Spleen (tissue), 7 donors: Measurements from ENCODE around the gene NMT2.

ENCODE experiments used
- POLR2A ChIP-seq, 3 donors: fragments of 450-650 bp; IDR thresholded peaks; one replicate each; pipeline ENCODE4 v1.5.1; 2017; ENCODE audit warnings: antibody characterized with exemption in 3 of 3, mild to moderate bottlenecking in 1 of 3
- TF ChIP-seq, protein P1 (sequence below), 11 experiments: fragments of 200-600 bp in 7 of 11; fragments of 450-650 bp in 4 of 11; sonication (generic) in 4 of 11; IDR thresholded peaks in 8 of 11; conservative IDR thresholded peaks in 3 of 11; 1 replicate in 7 of 11; 2 replicates in 4 of 11; pipeline versions ENCODE4 v1.4.0 to v1.8.0; 2016 to 2021; ENCODE audit warnings: antibody characterized with exemption in 11 of 11, inconsistent platforms in 4 of 11, mild to moderate bottlenecking in 1 of 11
- donor health status: DM: no; HTN: no; CAD: no; lungs with moderate emphysema.
- donor health status: DM: no; HTN: no; CAD: no.
- donor health status: DM: no; HTN: no; CAD: no.

DNA sequence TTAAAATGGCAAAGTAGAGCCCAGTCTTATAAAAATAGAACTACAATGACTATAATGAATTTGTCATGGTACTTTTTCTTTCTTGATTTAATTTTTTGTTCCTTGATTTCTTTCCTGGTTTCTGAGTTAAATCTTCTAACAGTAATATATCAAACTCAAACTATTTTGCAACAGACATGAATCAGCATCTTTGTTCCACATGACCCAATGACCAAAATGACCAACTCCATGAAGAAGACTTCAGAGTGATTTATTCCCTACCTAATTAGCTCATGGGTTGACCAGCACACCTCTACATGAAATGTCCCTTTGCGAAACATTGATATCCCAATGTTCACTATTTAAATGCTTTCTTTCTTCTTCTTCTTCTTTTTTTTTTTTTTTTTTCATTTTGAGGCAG is 30.9 kb downstream of the NMT2 start:
- TF ChIP-seq, protein P1, sequence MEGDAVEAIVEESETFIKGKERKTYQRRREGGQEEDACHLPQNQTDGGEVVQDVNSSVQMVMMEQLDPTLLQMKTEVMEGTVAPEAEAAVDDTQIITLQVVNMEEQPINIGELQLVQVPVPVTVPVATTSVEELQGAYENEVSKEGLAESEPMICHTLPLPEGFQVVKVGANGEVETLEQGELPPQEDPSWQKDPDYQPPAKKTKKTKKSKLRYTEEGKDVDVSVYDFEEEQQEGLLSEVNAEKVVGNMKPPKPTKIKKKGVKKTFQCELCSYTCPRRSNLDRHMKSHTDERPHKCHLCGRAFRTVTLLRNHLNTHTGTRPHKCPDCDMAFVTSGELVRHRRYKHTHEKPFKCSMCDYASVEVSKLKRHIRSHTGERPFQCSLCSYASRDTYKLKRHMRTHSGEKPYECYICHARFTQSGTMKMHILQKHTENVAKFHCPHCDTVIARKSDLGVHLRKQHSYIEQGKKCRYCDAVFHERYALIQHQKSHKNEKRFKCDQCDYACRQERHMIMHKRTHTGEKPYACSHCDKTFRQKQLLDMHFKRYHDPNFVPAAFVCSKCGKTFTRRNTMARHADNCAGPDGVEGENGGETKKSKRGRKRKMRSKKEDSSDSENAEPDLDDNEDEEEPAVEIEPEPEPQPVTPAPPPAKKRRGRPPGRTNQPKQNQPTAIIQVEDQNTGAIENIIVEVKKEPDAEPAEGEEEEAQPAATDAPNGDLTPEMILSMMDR (IDR thresholded peaks at IDR 0.05 in 8 of 11, conservative IDR thresholded peaks at IDR 0.05 in 3 of 11): no peak
- no peak for TF ChIP-seq POLR2A (IDR thresholded peaks at IDR 0.05)
